Limb (tissue), 2 donors: ENCODE data around the gene TLR2.
A peak's percentile ranks its signal among the peaks of the same experiment; 100 is the strongest.

Experiments used
- DNase-seq, 2 donors: peaks; one replicate each; pipeline ENCODE4 v3.0.0-alpha.2; 2016; ENCODE audit errors: extremely low spot score in 2 of 2

Gene TLR2

DNA sequence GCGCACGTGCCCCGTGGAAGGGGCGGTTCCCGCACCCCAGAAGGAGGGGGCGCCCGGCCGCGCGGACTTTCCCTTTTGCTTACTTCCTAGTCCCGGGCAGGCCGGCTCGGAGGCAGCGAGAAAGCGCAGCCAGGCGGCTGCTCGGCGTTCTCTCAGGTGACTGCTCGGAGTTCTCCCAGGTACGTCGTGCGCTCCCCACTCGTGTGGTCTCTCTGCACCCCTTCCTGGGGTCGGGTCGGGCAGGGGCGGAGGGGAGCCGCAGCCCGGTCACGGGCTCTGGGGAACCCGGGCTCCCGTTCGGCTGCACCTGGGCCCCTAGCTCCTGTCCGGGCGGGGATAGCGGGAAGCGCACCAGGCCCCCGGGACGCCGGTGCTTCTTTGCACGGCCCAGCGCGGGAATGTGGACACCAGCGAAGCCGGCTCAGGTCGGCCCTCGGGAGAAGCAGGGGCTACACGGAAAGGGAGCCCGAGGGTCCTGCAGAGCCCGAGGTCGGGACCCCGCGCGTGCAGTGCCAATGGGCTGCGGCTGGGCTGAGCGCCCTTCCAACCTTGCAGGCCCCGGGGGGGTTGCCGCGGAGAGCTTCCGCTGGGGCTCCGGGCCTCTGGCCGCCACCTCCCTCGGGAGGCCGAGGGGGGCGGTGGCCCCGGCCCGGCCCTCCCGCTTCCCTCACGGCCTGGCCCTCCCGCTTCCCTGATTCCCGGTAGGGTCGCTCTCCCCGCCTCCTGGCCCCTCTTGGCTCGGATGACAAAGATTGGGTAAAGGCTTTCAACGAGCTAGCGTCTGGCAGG is at the start of gene TLR2:
Gene TLR2, plus strand, starts transcription at position 99 of the 789 bp plus-strand sequence. CDS start 18,628 bp downstream, outside the sequence.
- DNase-seq, result peak; percentile 22 to 74

GRCh38 chr4:153634738-153635353 is 49.2 kb upstream of the TLR2 start:
- no peak for DNase-seq

GRCh38 chr4:153635846-153636245 is 48.2 kb upstream of the TLR2 start:
- DNase-seq, result no peak

DNA sequence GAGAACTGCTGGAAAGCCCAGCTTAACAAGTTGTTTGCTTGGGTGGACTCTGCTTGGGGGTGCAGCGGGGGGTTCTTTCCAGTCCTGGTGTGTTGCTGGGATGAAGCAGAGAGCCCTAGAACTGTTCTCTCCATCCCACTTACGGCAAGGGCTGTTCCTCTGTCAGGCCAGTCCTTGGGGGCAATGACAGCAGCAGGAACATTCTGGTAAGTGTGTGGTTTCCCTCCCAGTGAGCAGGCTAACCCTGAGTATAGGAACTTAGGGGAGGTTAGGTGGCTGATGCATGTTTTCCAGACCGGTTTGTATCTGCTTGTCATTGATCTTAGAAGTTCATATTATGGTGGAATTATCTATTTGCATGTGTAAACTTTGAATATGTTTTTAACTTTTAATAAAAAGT is 46.9 kb upstream of the TLR2 start:
- DNase-seq, result no peak

GRCh38 chr4:153638011-153638410 is 46.1 kb upstream of the TLR2 start:
- no peak for DNase-seq

DNA sequence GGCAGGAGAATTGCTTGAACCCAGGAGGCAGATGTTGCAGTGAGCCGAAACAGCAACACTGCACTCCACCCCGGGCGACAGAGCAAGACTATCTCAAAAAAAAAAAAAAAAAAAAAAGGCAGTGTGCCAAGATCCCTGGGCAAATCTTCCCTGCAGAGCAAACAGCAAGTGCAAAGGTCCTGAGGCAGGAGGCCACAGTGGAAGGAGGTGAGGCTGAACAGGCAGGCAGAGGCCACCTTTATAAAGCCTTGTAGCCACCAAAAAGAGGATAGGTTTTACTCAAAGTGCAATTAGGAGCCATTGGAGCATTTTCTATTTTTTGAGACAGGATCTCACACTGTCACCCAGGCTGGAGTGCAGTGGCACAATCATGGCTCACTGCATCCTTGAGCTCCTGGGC is 45.1 kb upstream of the TLR2 start:
- DNase-seq, result no peak

DNA sequence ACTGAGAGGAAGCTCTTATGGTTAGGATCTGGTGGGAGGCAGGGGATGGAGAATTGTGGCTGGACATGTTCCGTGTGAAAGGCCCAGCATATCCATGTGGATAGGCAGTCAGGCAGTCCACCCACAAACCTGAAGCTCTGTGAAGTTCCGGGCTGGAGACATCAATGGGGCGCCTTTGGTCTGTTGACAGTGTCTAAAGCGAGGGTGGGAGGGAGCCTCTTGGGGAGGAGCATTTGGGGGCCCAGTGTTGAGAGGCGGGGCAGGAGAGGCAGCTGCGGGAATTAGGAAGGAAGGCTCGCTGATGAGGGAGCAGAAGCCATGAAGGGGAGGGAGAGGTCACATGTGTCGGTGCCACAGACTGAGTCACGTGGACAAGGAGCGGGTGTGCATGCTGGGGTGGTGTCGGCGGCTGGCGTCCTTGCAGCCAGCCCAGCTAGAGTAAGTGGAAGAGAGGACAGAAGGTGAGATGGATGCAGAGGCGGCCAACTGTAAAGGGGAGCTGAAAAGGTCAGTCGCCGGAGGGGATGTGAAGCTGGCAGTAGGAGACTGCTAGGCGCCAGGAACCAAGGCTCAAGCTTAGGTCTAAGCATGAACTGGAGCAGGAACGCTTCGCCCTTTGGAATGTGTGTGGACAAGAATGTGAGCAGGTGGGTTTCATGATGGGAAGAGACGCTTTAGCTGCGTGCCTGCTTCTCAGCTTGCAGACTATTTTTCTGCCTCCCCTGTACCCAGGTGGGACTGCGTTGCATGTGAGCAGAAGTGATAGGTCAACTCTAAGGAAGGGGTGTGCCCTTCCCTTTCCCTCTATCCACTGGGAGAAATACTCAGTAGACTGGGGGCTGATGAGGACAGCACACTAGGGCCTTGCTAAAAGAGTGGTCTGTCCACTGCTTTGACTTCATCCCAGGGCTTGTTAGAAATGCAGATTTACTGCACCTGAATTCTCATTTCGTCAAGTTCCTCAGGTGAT is 44.0 kb upstream of the TLR2 start:
- DNase-seq, result no peak

DNA sequence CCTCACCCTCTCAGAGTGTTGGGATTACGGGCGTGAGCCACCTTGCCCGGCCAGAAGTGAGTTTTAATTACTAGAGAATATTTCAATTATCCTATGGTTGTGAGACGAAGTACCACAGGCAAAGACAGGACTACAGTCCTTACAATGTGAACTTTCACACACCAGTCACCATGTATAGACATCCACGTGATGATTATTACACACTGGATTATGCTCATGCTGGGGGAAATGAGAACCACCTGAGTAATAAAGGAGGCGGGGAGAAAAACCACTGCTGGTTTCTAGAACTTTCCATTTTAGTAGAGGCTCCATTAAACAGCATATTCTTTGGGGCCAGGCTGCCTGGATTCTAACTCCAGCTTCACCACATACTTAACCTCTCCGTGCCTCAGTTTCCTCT is 42.5 kb upstream of the TLR2 start:
- DNase-seq, result no peak

DNA sequence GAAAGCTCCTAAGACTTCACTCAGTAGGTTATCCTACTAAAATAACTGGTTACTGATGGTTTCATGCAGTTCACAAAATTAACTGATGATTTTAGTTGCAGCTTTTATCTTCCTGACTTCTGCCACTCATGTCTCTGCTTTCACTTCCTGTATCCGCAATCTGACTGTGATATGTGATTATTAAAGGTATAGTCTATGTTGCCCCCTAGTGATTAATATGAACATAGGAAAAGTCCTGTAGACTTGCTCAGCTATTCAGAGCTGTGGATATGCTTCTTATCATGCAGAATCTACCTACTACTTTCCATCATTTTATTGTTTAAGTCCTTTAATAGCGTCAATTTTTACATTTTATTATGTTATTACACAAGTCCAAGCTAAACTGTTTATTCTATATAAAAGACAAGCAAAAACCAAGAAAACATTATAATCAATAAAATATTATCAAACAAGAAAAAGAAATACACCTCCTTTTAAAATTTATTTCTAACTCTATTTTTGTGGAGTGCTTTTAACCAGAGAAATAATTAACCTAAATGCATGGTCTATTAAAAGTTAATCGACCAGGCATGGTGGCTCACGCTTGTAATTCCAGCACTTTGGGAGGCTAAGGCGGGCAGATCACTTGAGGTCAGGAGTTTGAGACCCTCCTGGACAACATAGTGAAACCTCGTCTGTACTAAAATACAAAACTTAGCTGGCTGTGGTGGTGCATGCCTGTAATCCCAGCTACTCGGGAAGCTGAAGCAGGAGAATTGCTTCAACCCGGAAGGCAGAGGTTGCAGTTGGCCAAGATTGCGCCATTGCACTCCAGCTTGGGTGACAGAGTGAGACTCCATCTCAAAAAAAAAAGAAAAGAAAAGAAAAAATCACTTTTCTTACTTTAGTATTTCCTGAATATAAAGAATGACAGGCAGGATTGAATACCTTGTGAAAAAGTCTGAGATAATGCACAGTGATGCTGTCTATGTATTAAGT is 40.4 kb upstream of the TLR2 start:
- DNase-seq, result peak in 1 of 2 donors; percentile 45

GRCh38 chr4:153645183-153645582 is 38.9 kb upstream of the TLR2 start:
- no peak for DNase-seq

GRCh38 chr4:153646261-153646660 is 37.8 kb upstream of the TLR2 start:
- no peak for DNase-seq

DNA sequence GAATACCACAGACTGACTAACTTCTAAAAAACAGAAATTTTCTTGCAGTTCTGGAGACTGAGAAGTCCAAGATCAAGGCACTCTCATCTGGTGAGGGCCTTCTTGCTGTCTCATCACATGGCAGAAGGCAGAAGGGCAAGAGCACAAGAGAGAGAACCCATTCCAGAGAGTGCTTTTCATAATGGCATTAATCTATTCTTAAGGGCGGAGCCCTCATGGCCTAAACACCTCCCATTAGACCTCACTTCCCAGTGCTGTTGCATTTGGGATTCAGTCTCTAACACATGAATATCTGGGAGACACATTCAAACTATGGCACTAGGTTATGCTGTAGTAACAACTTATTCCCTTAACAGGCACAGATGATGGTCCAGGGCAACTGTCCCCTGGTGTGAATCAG is 37.1 kb upstream of the TLR2 start:
- no peak for DNase-seq

DNA sequence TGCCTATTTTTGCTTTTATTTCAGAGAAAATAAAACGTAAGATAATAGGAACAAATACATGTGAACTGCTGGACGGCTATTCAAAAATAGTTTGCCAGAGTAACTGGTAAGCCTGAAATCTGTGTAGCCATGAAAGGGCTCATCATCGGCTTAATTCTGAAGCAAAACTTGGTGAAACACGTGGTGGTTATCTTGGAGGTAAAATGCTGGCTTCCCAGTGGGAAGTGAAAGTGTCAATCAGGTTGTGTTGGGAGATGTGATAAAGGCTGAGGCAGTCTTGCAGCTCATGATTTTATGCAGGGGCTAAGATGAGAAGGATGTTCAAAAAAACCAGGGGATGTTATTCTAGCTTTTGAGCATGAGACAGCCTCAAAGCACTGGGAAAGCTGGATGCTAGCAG is 36.1 kb upstream of the TLR2 start:
- DNase-seq, result no peak

- no peak for DNase-seq
Observed at GRCh38 chr4:153649572-153649991, 34.5 kb upstream of the TLR2 start.

GRCh38 chr4:153651116-153651515 is 33.0 kb upstream of the TLR2 start:
- DNase-seq, result no peak

DNA sequence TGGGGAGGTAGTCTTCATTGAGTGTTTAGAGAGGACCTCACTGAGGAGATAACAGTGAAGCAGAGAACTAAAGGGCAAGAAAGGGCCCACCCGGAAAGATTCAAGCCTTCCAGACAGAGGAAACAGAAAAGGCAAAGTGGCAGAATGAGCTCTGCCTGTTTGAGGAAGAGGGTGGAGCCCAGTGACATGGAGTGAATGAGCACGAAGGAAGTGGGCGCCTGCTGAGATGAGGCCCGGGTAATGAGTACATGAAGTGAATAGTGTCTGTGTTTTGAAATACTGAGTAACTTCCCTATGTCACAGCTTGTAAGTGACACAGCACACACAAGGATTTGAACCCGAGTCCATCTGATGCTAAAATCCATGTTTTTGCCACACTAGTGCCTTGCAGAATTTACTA is 32.5 kb upstream of the TLR2 start:
- no peak for DNase-seq

GRCh38 chr4:153652051-153652784 is 31.9 kb upstream of the TLR2 start:
- DNase-seq, result no peak

GRCh38 chr4:153655002-153655541 is 29.0 kb upstream of the TLR2 start:
- no peak for DNase-seq

GRCh38 chr4:153655928-153656327 is 28.2 kb upstream of the TLR2 start:
- no peak for DNase-seq
